Activated T-helper 2 cell treated with anti-CD3 and anti-CD28 coated beads, Interferon-gamma antibody, Interleukin-2, Interleukin-4, amounts not matched to agents 10 μg/mL and 5 μg/mL and 100 μg/mL, durations not matched to agents 14 hours and 24 hours and 36 hours (primary cell): ENCODE results near the gene MRGPRD. TPM values are rescaled to one million over a fixed set of nuclear protein-coding genes. Genes with fewer than 3 reads are reported as not detected.
A peak's percentile ranks its signal among the peaks of the same experiment; 100 is the strongest.

Source experiments
- DNase-seq: peaks from one replicate; pipeline ENCODE4 v3.0.0; 2021; ENCODE audit warnings: low spot score
- H3K27ac Mint-ChIP-seq: one replicate; pipeline ENCODE4 v1.8.0; 2021; ENCODE audit warnings: mixed read lengths
- H3K27me3 Mint-ChIP-seq: one replicate; pipeline ENCODE4 v1.8.0; 2021; ENCODE audit warnings: low read depth, mixed read lengths
- H3K36me3 Mint-ChIP-seq: one replicate; pipeline ENCODE4 v1.8.0; 2021; ENCODE audit warnings: low read depth, mixed read lengths
- H3K4me1 Mint-ChIP-seq: one replicate; pipeline ENCODE4 v1.8.0; 2021; ENCODE audit warnings: low read depth, mixed read lengths
- H3K4me3 Mint-ChIP-seq: one replicate; pipeline ENCODE4 v1.8.0; 2021; ENCODE audit warnings: low read depth, mild to moderate bottlenecking, moderate library complexity, mixed read lengths
- H3K9me3 Mint-ChIP-seq: one replicate; pipeline ENCODE4 v1.8.0; 2021; ENCODE audit warnings: mixed read lengths
- intact Hi-C: fragments of 100-400 bp; cut with micrococcal nuclease; formaldehyde crosslinking; loops from one replicate; pipeline ENCODE4 v1.15.1; 2023
- total RNA-seq: library from RNA; stranded (reverse); gene quantifications from 2 replicates; pipeline ENCODE4 v1.2.3, GENCODE V29; 2022

MRGPRD gene
- total RNA-seq, 1 donor from 2014 or later = not detected

GRCh38 chr11:68966894-68967780 lies 13.6 kb downstream of the MRGPRD start:
- intact Hi-C loops = no loop called here
- peaks cover 12% of the 10 kb centered on the region for H3K36me3 Mint-ChIP-seq
- H3K4me1 Mint-ChIP-seq = peaks cover 24% of the 10 kb centered on the region
- no peak overlapping the region for H3K27ac Mint-ChIP-seq
- DNase-seq = no peak
- no peaks in the 10 kb centered on the region for H3K27me3 Mint-ChIP-seq
- no peak overlapping the region for H3K4me3 Mint-ChIP-seq
- no peaks in the 10 kb centered on the region for H3K9me3 Mint-ChIP-seq

- no peaks in the 10 kb centered on the region for H3K27me3 Mint-ChIP-seq
- peaks cover 12% of the 10 kb centered on the region for H3K36me3 Mint-ChIP-seq
- peak; percentile 33 for DNase-seq
- H3K27ac Mint-ChIP-seq = peak overlapping the region; percentile 25
- H3K9me3 Mint-ChIP-seq = no peaks in the 10 kb centered on the region
- intact Hi-C loops = no loop called here
- H3K4me1 Mint-ChIP-seq = peaks cover 24% of the 10 kb centered on the region
- no peak overlapping the region for H3K4me3 Mint-ChIP-seq
Measured at GRCh38 chr11:68965901-68966853, 14.6 kb downstream of the MRGPRD start.

GRCh38 chr11:68963779-68964178 lies 17.0 kb downstream of the MRGPRD start:
- H3K4me1 Mint-ChIP-seq = peaks cover 24% of the 10 kb centered on the region
- intact Hi-C loops = no loop called here
- no peak overlapping the region for H3K27ac Mint-ChIP-seq
- H3K27me3 Mint-ChIP-seq = no peaks in the 10 kb centered on the region
- peaks cover 12% of the 10 kb centered on the region for H3K36me3 Mint-ChIP-seq
- DNase-seq = no peak
- peak overlapping the region; percentile 13 for H3K4me3 Mint-ChIP-seq
- no peaks in the 10 kb centered on the region for H3K9me3 Mint-ChIP-seq

GRCh38 chr11:68962527-68963250 lies 18.1 kb downstream of the MRGPRD start:
- Mint-ChIP-seq H3K27me3 (no peaks in the 10 kb centered on the region), H3K4me3 (peak overlapping the region; percentile 52), H3K4me1 (peaks cover 24% of the 10 kb centered on the region), H3K27ac (peak overlapping the region; percentile 82), H3K36me3 (peaks cover 12% of the 10 kb centered on the region), H3K9me3 (no peaks in the 10 kb centered on the region)
- peak; percentile 18 for DNase-seq
- intact Hi-C loops = no loop called here

GRCh38 chr11:68961245-68961644 lies 19.5 kb downstream of the MRGPRD start:
- H3K4me3 Mint-ChIP-seq = no peak overlapping the region
- H3K27me3 Mint-ChIP-seq = no peaks in the 10 kb centered on the region
- intact Hi-C loops = no loop called here
- no peak overlapping the region for H3K27ac Mint-ChIP-seq
- H3K4me1 Mint-ChIP-seq = peaks cover 21% of the 10 kb centered on the region
- no peak for DNase-seq
- peaks cover 12% of the 10 kb centered on the region for H3K36me3 Mint-ChIP-seq
- H3K9me3 Mint-ChIP-seq = no peaks in the 10 kb centered on the region

- Mint-ChIP-seq H3K9me3 (no peaks in the 10 kb centered on the region), H3K27ac (no peak overlapping the region), H3K27me3 (no peaks in the 10 kb centered on the region), H3K36me3 (peaks cover 12% of the 10 kb centered on the region), H3K4me3 (no peak overlapping the region), H3K4me1 (peaks cover 15% of the 10 kb centered on the region)
- intact Hi-C loops = no loop called here
- DNase-seq = no peak
Measured at GRCh38 chr11:68960294-68961071, 20.3 kb downstream of the MRGPRD start.

GRCh38 chr11:68959465-68960293 lies 21.1 kb downstream of the MRGPRD start:
- Mint-ChIP-seq H3K36me3 (peaks cover 9% of the 10 kb centered on the region), H3K9me3 (no peaks in the 10 kb centered on the region), H3K4me1 (peaks cover 12% of the 10 kb centered on the region), H3K4me3 (no peak overlapping the region), H3K27ac (no peak overlapping the region), H3K27me3 (no peaks in the 10 kb centered on the region)
- intact Hi-C loops = no loop called here
- no peak for DNase-seq

- no peak overlapping the region for H3K4me3 Mint-ChIP-seq
- H3K4me1 Mint-ChIP-seq = peaks cover 4% of the 10 kb centered on the region
- H3K27ac Mint-ChIP-seq = no peak overlapping the region
- no peak for DNase-seq
- H3K9me3 Mint-ChIP-seq = no peaks in the 10 kb centered on the region
- intact Hi-C loops = no loop called here
- H3K27me3 Mint-ChIP-seq = no peaks in the 10 kb centered on the region
- peaks cover 3% of the 10 kb centered on the region for H3K36me3 Mint-ChIP-seq
Measured at GRCh38 chr11:68958211-68958610, 22.6 kb downstream of the MRGPRD start.

- no peaks in the 10 kb centered on the region for H3K36me3 Mint-ChIP-seq
- DNase-seq = no peak
- H3K27me3 Mint-ChIP-seq = no peaks in the 10 kb centered on the region
- no peak overlapping the region for H3K27ac Mint-ChIP-seq
- H3K9me3 Mint-ChIP-seq = no peaks in the 10 kb centered on the region
- intact Hi-C loops = no loop called here
- H3K4me1 Mint-ChIP-seq = no peaks in the 10 kb centered on the region
- H3K4me3 Mint-ChIP-seq = no peak overlapping the region
Measured at GRCh38 chr11:68956547-68957254, 24.1 kb downstream of the MRGPRD start.

GRCh38 chr11:68956142-68956541 lies 24.6 kb downstream of the MRGPRD start:
- H3K4me3 Mint-ChIP-seq = no peak overlapping the region
- H3K9me3 Mint-ChIP-seq = no peaks in the 10 kb centered on the region
- no peaks in the 10 kb centered on the region for H3K36me3 Mint-ChIP-seq
- no peak overlapping the region for H3K27ac Mint-ChIP-seq
- no peaks in the 10 kb centered on the region for H3K4me1 Mint-ChIP-seq
- no peak for DNase-seq
- H3K27me3 Mint-ChIP-seq = no peaks in the 10 kb centered on the region
- intact Hi-C loops = no loop called here

- Mint-ChIP-seq H3K4me1 (no peaks in the 10 kb centered on the region), H3K36me3 (no peaks in the 10 kb centered on the region), H3K4me3 (no peak overlapping the region), H3K27ac (no peak overlapping the region), H3K9me3 (no peaks in the 10 kb centered on the region), H3K27me3 (no peaks in the 10 kb centered on the region)
- no peak for DNase-seq
- intact Hi-C loops = no loop called here
Measured at GRCh38 chr11:68955607-68955958, 25.2 kb downstream of the MRGPRD start.
